ENCODE results near the gene STARD7. TPM values are rescaled to one million over a fixed set of nuclear protein-coding genes. Genes with fewer than 3 reads are reported as not detected.

The STARD7 gene
- total RNA-seq, 2 donors from 2014 or later, result 145 to 159 TPM

GRCh38 chr2:96239091-96239490, 30.5 kb upstream of the STARD7 start:
- TF ChIP-seq, protein P1, sequence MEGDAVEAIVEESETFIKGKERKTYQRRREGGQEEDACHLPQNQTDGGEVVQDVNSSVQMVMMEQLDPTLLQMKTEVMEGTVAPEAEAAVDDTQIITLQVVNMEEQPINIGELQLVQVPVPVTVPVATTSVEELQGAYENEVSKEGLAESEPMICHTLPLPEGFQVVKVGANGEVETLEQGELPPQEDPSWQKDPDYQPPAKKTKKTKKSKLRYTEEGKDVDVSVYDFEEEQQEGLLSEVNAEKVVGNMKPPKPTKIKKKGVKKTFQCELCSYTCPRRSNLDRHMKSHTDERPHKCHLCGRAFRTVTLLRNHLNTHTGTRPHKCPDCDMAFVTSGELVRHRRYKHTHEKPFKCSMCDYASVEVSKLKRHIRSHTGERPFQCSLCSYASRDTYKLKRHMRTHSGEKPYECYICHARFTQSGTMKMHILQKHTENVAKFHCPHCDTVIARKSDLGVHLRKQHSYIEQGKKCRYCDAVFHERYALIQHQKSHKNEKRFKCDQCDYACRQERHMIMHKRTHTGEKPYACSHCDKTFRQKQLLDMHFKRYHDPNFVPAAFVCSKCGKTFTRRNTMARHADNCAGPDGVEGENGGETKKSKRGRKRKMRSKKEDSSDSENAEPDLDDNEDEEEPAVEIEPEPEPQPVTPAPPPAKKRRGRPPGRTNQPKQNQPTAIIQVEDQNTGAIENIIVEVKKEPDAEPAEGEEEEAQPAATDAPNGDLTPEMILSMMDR (conservative IDR thresholded peaks at IDR 0.05), result no peak
- Histone ChIP-seq H3K4me3 (ENCODE audit: low read length) (no peak overlapping the region), H3K27me3 (ENCODE audit: control insufficient read depth, insufficient read depth, low read length, poor library complexity, severe bottlenecking) (no peaks in the 10 kb centered on the region), H3K27ac (ENCODE audit: low read depth, low read length) (no peak overlapping the region), H3K36me3 (ENCODE audit: control insufficient read depth, insufficient read depth, low read length) (no peaks in the 10 kb centered on the region), H3K9ac (ENCODE audit: extremely low read depth, low read length, poor library complexity, severe bottlenecking) (no peak overlapping the region), H3K4me1 (ENCODE audit: control insufficient read depth, insufficient read depth, low read length) (no peaks in the 10 kb centered on the region), H3K9me3 (ENCODE audit: control insufficient read depth, low read length) (no peaks in the 10 kb centered on the region)
- peaks cover 6% of the 10 kb centered on the region for H3K36me3 Mint-ChIP-seq (ENCODE audit: low read depth)
- no peak for DNase-seq
- H3K27me3 Mint-ChIP-seq (ENCODE audit: insufficient read depth), result no peaks in the 10 kb centered on the region
- peaks cover 7% of the 10 kb centered on the region for H3K4me1 Mint-ChIP-seq
- WGBS, 2 experiments (ENCODE audit: insufficient coverage in 1 of 2, insufficient read length in 1 of 2), result 95% methylated on average over 3 of the region's 3 CpGs; no CpG with 5 or more reads in 1 of the 2 experiments
- no peak overlapping the region for H3K27ac Mint-ChIP-seq
- no peaks in the 10 kb centered on the region for H3K9me3 Mint-ChIP-seq
- no peak overlapping the region for H3K4me3 Mint-ChIP-seq

GRCh38 chr2:96238266-96238665, 29.6 kb upstream of the STARD7 start:
- no peaks in the 10 kb centered on the region for H3K36me3 ChIP-seq (ENCODE audit: control insufficient read depth, insufficient read depth, low read length)
- H3K36me3 Mint-ChIP-seq (ENCODE audit: low read depth), result peaks cover 6% of the 10 kb centered on the region
- no peak overlapping the region for H3K9ac ChIP-seq (ENCODE audit: extremely low read depth, low read length, poor library complexity, severe bottlenecking)
- no peak overlapping the region for H3K4me3 Mint-ChIP-seq
- WGBS, 2 experiments (ENCODE audit: insufficient coverage in 1 of 2, insufficient read length in 1 of 2), result 85 to 100% methylated on average over 3 of the region's 3 CpGs
- peaks cover 7% of the 10 kb centered on the region for H3K4me1 Mint-ChIP-seq
- H3K27ac ChIP-seq (ENCODE audit: low read depth, low read length), result no peak overlapping the region
- TF ChIP-seq, protein P1 (conservative IDR thresholded peaks at IDR 0.05), result no peak
- H3K9me3 Mint-ChIP-seq, result no peaks in the 10 kb centered on the region
- H3K27ac Mint-ChIP-seq, result no peak overlapping the region
- H3K4me1 ChIP-seq (ENCODE audit: control insufficient read depth, insufficient read depth, low read length), result no peaks in the 10 kb centered on the region
- no peak for DNase-seq
- H3K9me3 ChIP-seq (ENCODE audit: control insufficient read depth, low read length), result no peaks in the 10 kb centered on the region
- H3K4me3 ChIP-seq (ENCODE audit: low read length), result no peak overlapping the region
- no peaks in the 10 kb centered on the region for H3K27me3 Mint-ChIP-seq (ENCODE audit: insufficient read depth)
- H3K27me3 ChIP-seq (ENCODE audit: control insufficient read depth, insufficient read depth, low read length, poor library complexity, severe bottlenecking), result no peaks in the 10 kb centered on the region

GRCh38 chr2:96236882-96237281, 28.3 kb upstream of the STARD7 start:
- no peak overlapping the region for H3K9ac ChIP-seq (ENCODE audit: extremely low read depth, low read length, poor library complexity, severe bottlenecking)
- H3K36me3 ChIP-seq (ENCODE audit: control insufficient read depth, insufficient read depth, low read length), result no peaks in the 10 kb centered on the region
- H3K27me3 ChIP-seq (ENCODE audit: control insufficient read depth, insufficient read depth, low read length, poor library complexity, severe bottlenecking), result no peaks in the 10 kb centered on the region
- no peak overlapping the region for H3K4me3 ChIP-seq (ENCODE audit: low read length)
- H3K4me1 Mint-ChIP-seq, result peaks cover 7% of the 10 kb centered on the region
- no peaks in the 10 kb centered on the region for H3K4me1 ChIP-seq (ENCODE audit: control insufficient read depth, insufficient read depth, low read length)
- H3K27ac Mint-ChIP-seq, result no peak overlapping the region
- no peak overlapping the region for H3K4me3 Mint-ChIP-seq
- 96 to 100% methylated on average over 1 of the region's 1 CpG for WGBS, 2 experiments (ENCODE audit: insufficient coverage in 1 of 2, insufficient read length in 1 of 2)
- TF ChIP-seq, protein P1 (conservative IDR thresholded peaks at IDR 0.05), result no peak
- no peaks in the 10 kb centered on the region for H3K27me3 Mint-ChIP-seq (ENCODE audit: insufficient read depth)
- H3K27ac ChIP-seq (ENCODE audit: low read depth, low read length), result no peak overlapping the region
- no peaks in the 10 kb centered on the region for H3K9me3 Mint-ChIP-seq
- no peak for DNase-seq
- peaks cover 6% of the 10 kb centered on the region for H3K36me3 Mint-ChIP-seq (ENCODE audit: low read depth)
- no peaks in the 10 kb centered on the region for H3K9me3 ChIP-seq (ENCODE audit: control insufficient read depth, low read length)

Measured in endodermal cell (in vitro differentiated cells).